Tibial nerve (tissue), 4 donors: Measurements from ENCODE around the gene B3GAT1. TPM values are rescaled to one million over a fixed set of nuclear protein-coding genes. Genes with fewer than 3 reads are reported as not detected.

ENCODE experiments used
- DNase-seq, 2 donors: peaks; one replicate each; pipeline ENCODE4 v3.0.0-alpha.2; 2019; ENCODE audit warnings: low spot score in 2 of 2
- H3K27ac ChIP-seq, 4 donors: fragments of 200-600 bp; sonication (generic) in 3 of 4; one replicate each; pipeline ENCODE4 v1.5.1; 2017 to 2019; ENCODE audit warnings: mild to moderate bottlenecking in 1 of 4
- H3K27me3 ChIP-seq, 2 donors: fragments of 200-600 bp; sonication (generic) in 1 of 2; one replicate each; pipeline versions ENCODE4 v1.5.1 to v1.6.0; 2017 to 2019
- H3K36me3 ChIP-seq, 3 donors: fragments of 200-600 bp; sonication (generic); one replicate each; pipeline ENCODE4 v1.5.1; 2018 to 2019
- H3K4me1 ChIP-seq, 4 donors: fragments of 200-600 bp; sonication (generic) in 3 of 4; one replicate each; pipeline ENCODE4 v1.5.1; 2017 to 2019
- H3K4me3 ChIP-seq, 4 donors: fragments of 200-600 bp; sonication (generic) in 3 of 4; one replicate each; pipeline ENCODE4 v1.5.1; 2017 to 2019; ENCODE audit warnings: mild to moderate bottlenecking in 1 of 4, moderate library complexity in 1 of 4
- H3K9me3 ChIP-seq, 4 donors: fragments of 200-600 bp; sonication (generic) in 3 of 4; one replicate each; pipeline ENCODE4 v1.5.1; 2017 to 2019
- CTCF ChIP-seq, 5 experiments: fragments of 200-600 bp in 3 of 5; fragments of 450-650 bp in 2 of 5; sonication (generic) in 3 of 5; IDR thresholded peaks; one replicate each; pipeline ENCODE4 v1.5.1; 2016 to 2019; ENCODE audit warnings: antibody characterized with exemption in 5 of 5, mild to moderate bottlenecking in 3 of 5, moderate library complexity in 2 of 5
- EP300 ChIP-seq, 2 donors: sonication (generic); formaldehyde crosslinking; IDR thresholded peaks; one replicate each; pipeline ENCODE4 v1.6.1; 2017; ENCODE audit warnings: antibody characterized with exemption in 2 of 2, mild to moderate bottlenecking in 1 of 2
- POLR2A ChIP-seq, 2 donors: fragments of 450-650 bp; IDR thresholded peaks; one replicate each; pipeline ENCODE4 v1.6.1; 2017; ENCODE audit warnings: antibody characterized with exemption in 2 of 2, mild to moderate bottlenecking in 2 of 2, moderate library complexity in 2 of 2
- WGBS, 2 donors: methylation state at CpG; one replicate each; pipeline ENCODE4 v1.1.5; 2018; 5-methylcytosine and 5-hydroxymethylcytosine counted together
- total RNA-seq, 4 donors: library from RNA; depleted of rRNA; stranded (reverse); fragments of >200 nt; gene quantifications; one replicate each; pipeline ENCODE4 v1.1.0, GENCODE V29; 2016

B3GAT1 gene
- total RNA-seq, 4 donors from 2014 or later: 6.6 to 18.0 (median 9.1) TPM

- Histone ChIP-seq H3K4me3 (no peak overlapping the region), H3K27ac (no peak overlapping the region), H3K4me1 (no peaks in the 10 kb centered on the region), H3K27me3 (no peaks in the 10 kb centered on the region), H3K36me3 (no peaks in the 10 kb centered on the region), H3K9me3 (no peaks in the 10 kb centered on the region)
- WGBS, 2 donors: 85 to 91% methylated on average over 10 of the region's 10 CpGs
- DNase-seq: no peak
- TF ChIP-seq POLR2A (IDR thresholded peaks at IDR 0.05) (no peak), CTCF (IDR thresholded peaks at IDR 0.05) (no peak), EP300 (IDR thresholded peaks at IDR 0.05) (no peak)
These were observed 62.2 kb downstream of the B3GAT1 start for GRCh38 chr11:134349802-134350355.

- H3K27me3 ChIP-seq: no peaks in the 10 kb centered on the region
These were observed 62.8 kb downstream of the B3GAT1 start for GRCh38 chr11:134349109-134349801.

GRCh38 chr11:134347441-134347840 lies 64.6 kb downstream of the B3GAT1 start:
- H3K36me3 ChIP-seq: no peaks in the 10 kb centered on the region
- no peak for DNase-seq
- no peaks in the 10 kb centered on the region for H3K27me3 ChIP-seq
- TF ChIP-seq EP300 (IDR thresholded peaks at IDR 0.05) (no peak), POLR2A (IDR thresholded peaks at IDR 0.05) (no peak), CTCF (IDR thresholded peaks at IDR 0.05) (no peak)
- H3K4me3 ChIP-seq: no peak overlapping the region
- H3K27ac ChIP-seq: no peak overlapping the region
- H3K9me3 ChIP-seq: no peaks in the 10 kb centered on the region
- no peaks in the 10 kb centered on the region for H3K4me1 ChIP-seq
- WGBS, 2 donors: 84 to 87% methylated on average over 10 of the region's 10 CpGs

More at GRCh38 chr11:134349109-134349801, 62.8 kb downstream of the B3GAT1 start:
- no peak overlapping the region for H3K27ac ChIP-seq
- 72 to 73% methylated on average over 6 of the region's 6 CpGs for WGBS, 2 donors
- TF ChIP-seq EP300 (IDR thresholded peaks at IDR 0.05) (no peak), POLR2A (IDR thresholded peaks at IDR 0.05) (no peak), CTCF (IDR thresholded peaks at IDR 0.05) (no peak)
- no peaks in the 10 kb centered on the region for H3K4me1 ChIP-seq
- DNase-seq: no peak
- no peaks in the 10 kb centered on the region for H3K36me3 ChIP-seq
- H3K9me3 ChIP-seq: no peaks in the 10 kb centered on the region
- no peak overlapping the region for H3K4me3 ChIP-seq

GRCh38 chr11:134346976-134347350 lies 65.1 kb downstream of the B3GAT1 start:
- Histone ChIP-seq H3K9me3 (no peaks in the 10 kb centered on the region), H3K27me3 (no peaks in the 10 kb centered on the region), H3K36me3 (no peaks in the 10 kb centered on the region), H3K27ac (no peak overlapping the region), H3K4me1 (no peaks in the 10 kb centered on the region), H3K4me3 (no peak overlapping the region)
- TF ChIP-seq EP300 (IDR thresholded peaks at IDR 0.05): no peak
- no peak for TF ChIP-seq CTCF (IDR thresholded peaks at IDR 0.05)
- TF ChIP-seq POLR2A (IDR thresholded peaks at IDR 0.05): no peak
- no peak for DNase-seq
- 76 to 79% methylated on average over 5 of the region's 5 CpGs for WGBS, 2 donors

GRCh38 chr11:134346101-134346975 lies 65.7 kb downstream of the B3GAT1 start:
- DNase-seq: no peak
- no peak overlapping the region for H3K27ac ChIP-seq
- H3K4me3 ChIP-seq: no peak overlapping the region
- H3K9me3 ChIP-seq: no peaks in the 10 kb centered on the region
- H3K27me3 ChIP-seq: no peaks in the 10 kb centered on the region
- 80 to 84% methylated on average over 21 to 22 of the region's 22 CpGs for WGBS, 2 donors
- no peaks in the 10 kb centered on the region for H3K4me1 ChIP-seq
- TF ChIP-seq POLR2A (IDR thresholded peaks at IDR 0.05) (no peak), CTCF (IDR thresholded peaks at IDR 0.05) (no peak), EP300 (IDR thresholded peaks at IDR 0.05) (no peak)
- H3K36me3 ChIP-seq: no peaks in the 10 kb centered on the region
